ENCODE results near the gene ANKS3.

GRCh38 chr16:4695473-4696171 lies 38.4 kb downstream of the ANKS3 start:
- TF ChIP-seq CTCF (conservative IDR thresholded peaks at IDR 0.05), result no peak
- no peak for TF ChIP-seq EZH2 (IDR thresholded peaks at IDR 0.05; ENCODE audit: low read depth)
